Measurements from ENCODE around the gene TRPM7.

DNA sequence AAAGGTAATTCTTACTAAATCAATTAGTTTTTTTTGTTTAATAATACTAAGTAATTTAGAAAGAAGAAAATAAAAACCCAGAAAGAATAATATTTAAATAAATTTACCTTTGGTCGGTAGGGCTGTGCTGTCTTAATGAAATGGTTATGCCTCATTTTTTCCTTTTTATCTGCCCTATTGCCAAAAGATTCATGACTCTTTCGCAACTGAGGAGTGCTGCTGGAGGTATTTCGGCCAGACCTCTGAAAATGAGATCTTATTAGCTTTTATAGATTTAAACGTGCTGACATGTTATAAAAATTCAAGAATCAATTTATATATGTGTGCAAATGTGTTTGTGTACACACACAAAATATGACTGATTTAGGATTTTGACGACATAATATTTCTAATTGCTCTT lies 73.0 kb downstream of the TRPM7 start:
- no peak for TF ChIP-seq CTCF (IDR thresholded peaks at IDR 0.05 in 4 of 5, conservative IDR thresholded peaks at IDR 0.05 in 1 of 5)
- TF ChIP-seq POLR2A (IDR thresholded peaks at IDR 0.05), result no peak

Measured in gastrocnemius medialis (tissue), 4 donors.